DOHH2 (cell line): Measurements from ENCODE around the gene SIGLEC12.

Experiments used
- H3F3A ChIP-seq: fragments of 200-600 bp; sonication (generic), shearing (Covaris generic); 2 replicates; pipeline ENCODE4 v1.6.0; 2016; ENCODE audit warnings: antibody characterized with exemption, mild to moderate bottlenecking; ENCODE audit not compliant: control insufficient read depth, insufficient read depth
- H3K27ac ChIP-seq: fragments of 200-600 bp; sonication (generic); 2 replicates; pipeline ENCODE4 v1.5.1; 2014; ENCODE audit warnings: low read depth, mild to moderate bottlenecking, low read length, moderate library complexity
- H3K27me3 ChIP-seq: fragments of 200-600 bp; sonication (generic); 2 replicates; pipeline ENCODE4 v1.6.1; 2014; ENCODE audit warnings: mild to moderate bottlenecking, low read length, mixed read lengths; ENCODE audit not compliant: control insufficient read depth
- H3K36me3 ChIP-seq: fragments of 200-600 bp; sonication (generic); 2 replicates; pipeline ENCODE4 v1.6.1; 2014; ENCODE audit warnings: mild to moderate bottlenecking, low read length, moderate library complexity, mixed read lengths; ENCODE audit not compliant: control insufficient read depth
- H3K4me1 ChIP-seq: fragments of 200-600 bp; sonication (generic); 2 replicates; pipeline ENCODE4 v1.6.1; 2014; ENCODE audit warnings: mild to moderate bottlenecking, low read length, mixed read lengths; ENCODE audit not compliant: control insufficient read depth
- H3K4me2 ChIP-seq: fragments of 200-600 bp; sonication (generic); 2 replicates; pipeline ENCODE4 v1.6.0; 2014; ENCODE audit warnings: mild to moderate bottlenecking, low read length, moderate library complexity
- H3K4me3 ChIP-seq: fragments of 200-600 bp; sonication (generic); 2 replicates; pipeline ENCODE4 v1.5.1; 2014; ENCODE audit warnings: mild to moderate bottlenecking, low read length, mixed read lengths
- H3K79me2 ChIP-seq: fragments of 200-600 bp; sonication (generic); 2 replicates; pipeline ENCODE4 v1.6.1; 2014; ENCODE audit warnings: mild to moderate bottlenecking, low read length, mixed read lengths; ENCODE audit not compliant: control insufficient read depth
- H3K9me2 ChIP-seq: fragments of 200-600 bp; sonication (generic); replicated peaks from 2 replicates; pipeline ENCODE4 v1.6.1; 2014; ENCODE audit warnings: mild to moderate bottlenecking, low read length, mixed read lengths; ENCODE audit not compliant: control insufficient read depth
- H3K9me3 ChIP-seq: fragments of 200-600 bp; sonication (generic); 2 replicates; pipeline ENCODE4 v1.6.1; 2014; ENCODE audit warnings: antibody characterized with exemption, low read length, mixed read lengths; ENCODE audit not compliant: control insufficient read depth, insufficient read depth
- H4K20me1 ChIP-seq: fragments of 200-600 bp; sonication (generic); 2 replicates; pipeline ENCODE4 v1.6.0; 2014; ENCODE audit warnings: low read depth, mild to moderate bottlenecking, antibody characterized with exemption, low read length, moderate library complexity; ENCODE audit not compliant: control insufficient read depth, insufficient read depth
- CTCF ChIP-seq: fragments of 200-600 bp; sonication (generic); IDR thresholded peaks from one replicate; pipeline ENCODE4 v1.5.1; 2014; ENCODE audit warnings: antibody characterized with exemption, mild to moderate bottlenecking, low read depth, low read length; ENCODE audit not compliant: poor library complexity, severe bottlenecking
- EZH2phosphoT487 ChIP-seq: fragments of 200-600 bp; sonication (generic); IDR thresholded peaks from 2 replicates; pipeline ENCODE4 v1.6.1; 2017; ENCODE audit warnings: borderline replicate concordance, mild to moderate bottlenecking, antibody characterized with exemption, low read length, moderate library complexity, mixed read lengths

Gene SIGLEC12

GRCh38 chr19:51473009-51473707 lies 28.4 kb downstream of the SIGLEC12 start:
- Histone ChIP-seq H3K9me3 (no peaks in the 10 kb centered on the region), H3F3A (no peaks in the 10 kb centered on the region), H3K27ac (no peak overlapping the region), H3K27me3 (peaks cover 11% of the 10 kb centered on the region; the same call in 1 of the 2 replicates), H3K79me2 (no peaks in the 10 kb centered on the region), H3K36me3 (no peaks in the 10 kb centered on the region), H3K4me3 (no peak overlapping the region), H4K20me1 (no peaks in the 10 kb centered on the region), H3K9me2 (no peaks in the 10 kb centered on the region), H3K4me2 (no peak overlapping the region), H3K4me1 (no peaks in the 10 kb centered on the region)
- TF ChIP-seq EZH2phosphoT487 = no peak
- peak; percentile 84 for TF ChIP-seq CTCF

GRCh38 chr19:51472607-51473006 lies 29.0 kb downstream of the SIGLEC12 start:
- peaks cover 11% of the 10 kb centered on the region; the same call in 1 of the 2 replicates for H3K27me3 ChIP-seq

GRCh38 chr19:51471527-51471926 lies 30.1 kb downstream of the SIGLEC12 start:
- no peak overlapping the region for H3K4me2 ChIP-seq
- H3K4me3 ChIP-seq = no peak overlapping the region
- H3K9me2 ChIP-seq = no peaks in the 10 kb centered on the region
- no peaks in the 10 kb centered on the region for H3K36me3 ChIP-seq
- no peaks in the 10 kb centered on the region for H3K9me3 ChIP-seq
- H3K27ac ChIP-seq = no peak overlapping the region
- H3K79me2 ChIP-seq = no peaks in the 10 kb centered on the region
- peaks cover 16% of the 10 kb centered on the region; the same call in 1 of the 2 replicates for H3K27me3 ChIP-seq
- H3K4me1 ChIP-seq = no peaks in the 10 kb centered on the region
- TF ChIP-seq EZH2phosphoT487 (no peak), CTCF (no peak)
- H4K20me1 ChIP-seq = no peaks in the 10 kb centered on the region
- H3F3A ChIP-seq = no peaks in the 10 kb centered on the region

More at GRCh38 chr19:51472607-51473006, 29.0 kb downstream of the SIGLEC12 start:
- Histone ChIP-seq H3K4me3 (no peak overlapping the region), H3K4me2 (no peak overlapping the region), H3K4me1 (no peaks in the 10 kb centered on the region), H3F3A (no peaks in the 10 kb centered on the region), H3K9me3 (no peaks in the 10 kb centered on the region), H3K79me2 (no peaks in the 10 kb centered on the region), H3K9me2 (no peaks in the 10 kb centered on the region), H4K20me1 (no peaks in the 10 kb centered on the region), H3K27ac (no peak overlapping the region), H3K36me3 (no peaks in the 10 kb centered on the region)
- TF ChIP-seq EZH2phosphoT487 = no peak
- no peak for TF ChIP-seq CTCF
